ENCODE data around the gene TUT4.

GRCh38 chr1:52544665-52545525 lies 8.0 kb downstream of the TUT4 start:
- TF ChIP-seq, protein P1, sequence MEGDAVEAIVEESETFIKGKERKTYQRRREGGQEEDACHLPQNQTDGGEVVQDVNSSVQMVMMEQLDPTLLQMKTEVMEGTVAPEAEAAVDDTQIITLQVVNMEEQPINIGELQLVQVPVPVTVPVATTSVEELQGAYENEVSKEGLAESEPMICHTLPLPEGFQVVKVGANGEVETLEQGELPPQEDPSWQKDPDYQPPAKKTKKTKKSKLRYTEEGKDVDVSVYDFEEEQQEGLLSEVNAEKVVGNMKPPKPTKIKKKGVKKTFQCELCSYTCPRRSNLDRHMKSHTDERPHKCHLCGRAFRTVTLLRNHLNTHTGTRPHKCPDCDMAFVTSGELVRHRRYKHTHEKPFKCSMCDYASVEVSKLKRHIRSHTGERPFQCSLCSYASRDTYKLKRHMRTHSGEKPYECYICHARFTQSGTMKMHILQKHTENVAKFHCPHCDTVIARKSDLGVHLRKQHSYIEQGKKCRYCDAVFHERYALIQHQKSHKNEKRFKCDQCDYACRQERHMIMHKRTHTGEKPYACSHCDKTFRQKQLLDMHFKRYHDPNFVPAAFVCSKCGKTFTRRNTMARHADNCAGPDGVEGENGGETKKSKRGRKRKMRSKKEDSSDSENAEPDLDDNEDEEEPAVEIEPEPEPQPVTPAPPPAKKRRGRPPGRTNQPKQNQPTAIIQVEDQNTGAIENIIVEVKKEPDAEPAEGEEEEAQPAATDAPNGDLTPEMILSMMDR (IDR thresholded peaks at IDR 0.05; ENCODE audit: low read length): no peak
- TF ChIP-seq EZH2 (IDR thresholded peaks at IDR 0.05; ENCODE audit: borderline replicate concordance, low read length): no peak
